Neural crest cell (in vitro differentiated cells): Measurements from ENCODE around the gene MARK4. TPM values are rescaled to one million over a fixed set of nuclear protein-coding genes. Genes with fewer than 3 reads are reported as not detected.
A peak's percentile ranks its signal among the peaks of the same experiment; 100 is the strongest.

Source experiments
- DNase-seq: peaks from one replicate; pipeline ENCODE4 v3.0.0; 2021; ENCODE audit warnings: low read depth, mixed read lengths, low spot score
- H3K27ac Mint-ChIP-seq: one replicate; pipeline ENCODE4 v1.8.0; 2021; ENCODE audit warnings: mild to moderate bottlenecking, mixed read lengths; ENCODE audit not compliant: unreplicated experiment
- H3K27me3 Mint-ChIP-seq: 2 replicates; pipeline ENCODE4 v1.8.0; 2021; ENCODE audit warnings: low read depth, mild to moderate bottlenecking, mixed read lengths
- H3K36me3 Mint-ChIP-seq: 2 replicates; pipeline ENCODE4 v1.8.0; 2021; ENCODE audit warnings: low read depth, mild to moderate bottlenecking, mixed read lengths
- H3K4me1 Mint-ChIP-seq: 2 replicates; pipeline ENCODE4 v1.8.0; 2021; ENCODE audit warnings: mixed read lengths
- H3K4me3 Mint-ChIP-seq: one replicate; pipeline ENCODE4 v1.8.0; 2021; ENCODE audit warnings: mild to moderate bottlenecking, mixed read lengths
- H3K9me3 Mint-ChIP-seq: 2 replicates; pipeline ENCODE4 v1.8.0; 2021; ENCODE audit warnings: mixed read lengths
- CTCF ChIP-seq: fragments of 200-600 bp; sonication (generic); conservative IDR thresholded peaks from 2 replicates; pipeline ENCODE4 v1.5.0; 2021; ENCODE audit warnings: antibody characterized with exemption, mild to moderate bottlenecking
- total RNA-seq: library from RNA; stranded (reverse); gene quantifications from 2 replicates; pipeline ENCODE4 v1.2.1, GENCODE V29; 2021

The MARK4 gene
- total RNA-seq, 1 donor from 2014 or later, result 59.8 TPM

GRCh38 chr19:45283443-45284033 is 32.5 kb downstream of the MARK4 start:
- DNase-seq, result no peak
- H3K4me3 Mint-ChIP-seq, result no peak overlapping the region
- no peaks in the 10 kb centered on the region for H3K4me1 Mint-ChIP-seq
- TF ChIP-seq CTCF, result no peak
- peaks cover 26% of the 10 kb centered on the region for H3K36me3 Mint-ChIP-seq
- H3K27ac Mint-ChIP-seq, result no peak overlapping the region
- no peaks in the 10 kb centered on the region for H3K9me3 Mint-ChIP-seq
- H3K27me3 Mint-ChIP-seq, result no peaks in the 10 kb centered on the region

- no peak for TF ChIP-seq CTCF
- H3K4me3 Mint-ChIP-seq, result no peak overlapping the region
- H3K27ac Mint-ChIP-seq, result no peak overlapping the region
- H3K4me1 Mint-ChIP-seq, result no peaks in the 10 kb centered on the region
- DNase-seq, result no peak
- H3K9me3 Mint-ChIP-seq, result peaks cover 2% of the 10 kb centered on the region
- H3K36me3 Mint-ChIP-seq, result peaks cover 34% of the 10 kb centered on the region
- H3K27me3 Mint-ChIP-seq, result no peaks in the 10 kb centered on the region
Observed at GRCh38 chr19:45290381-45290931, 39.4 kb downstream of the MARK4 start.

- Mint-ChIP-seq H3K4me3 (no peak overlapping the region), H3K36me3 (peaks cover 35% of the 10 kb centered on the region), H3K4me1 (no peaks in the 10 kb centered on the region), H3K9me3 (peaks cover 2% of the 10 kb centered on the region), H3K27me3 (no peaks in the 10 kb centered on the region), H3K27ac (no peak overlapping the region)
- no peak for TF ChIP-seq CTCF
- DNase-seq, result no peak
Observed at GRCh38 chr19:45291834-45292233, 40.8 kb downstream of the MARK4 start.

DNA sequence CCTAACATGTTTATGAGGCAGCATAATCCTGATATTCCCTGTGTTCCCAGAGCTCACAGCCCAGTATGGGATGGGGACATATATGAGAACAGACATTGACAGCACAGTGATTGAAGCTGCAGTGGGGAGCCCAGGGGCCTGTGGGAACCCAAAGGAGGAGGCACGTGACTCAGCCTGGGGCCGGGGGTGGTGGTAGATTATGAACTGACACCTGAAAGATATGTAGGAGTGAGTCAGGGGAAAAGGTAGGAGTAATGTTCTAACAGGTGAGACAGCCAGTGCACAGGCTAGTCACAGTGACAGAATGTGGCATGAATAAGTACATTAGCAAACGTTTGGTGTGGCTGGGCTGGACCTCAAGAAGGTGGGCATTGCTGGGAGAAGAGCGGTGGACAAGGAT is 42.6 kb downstream of the MARK4 start:
- no peaks in the 10 kb centered on the region for H3K27me3 Mint-ChIP-seq
- peaks cover 2% of the 10 kb centered on the region for H3K9me3 Mint-ChIP-seq
- no peak for TF ChIP-seq CTCF
- H3K36me3 Mint-ChIP-seq, result peaks cover 41% of the 10 kb centered on the region
- DNase-seq, result no peak
- no peaks in the 10 kb centered on the region for H3K4me1 Mint-ChIP-seq
- H3K4me3 Mint-ChIP-seq, result no peak overlapping the region
- peak overlapping the region; percentile 75 for H3K27ac Mint-ChIP-seq

DNA sequence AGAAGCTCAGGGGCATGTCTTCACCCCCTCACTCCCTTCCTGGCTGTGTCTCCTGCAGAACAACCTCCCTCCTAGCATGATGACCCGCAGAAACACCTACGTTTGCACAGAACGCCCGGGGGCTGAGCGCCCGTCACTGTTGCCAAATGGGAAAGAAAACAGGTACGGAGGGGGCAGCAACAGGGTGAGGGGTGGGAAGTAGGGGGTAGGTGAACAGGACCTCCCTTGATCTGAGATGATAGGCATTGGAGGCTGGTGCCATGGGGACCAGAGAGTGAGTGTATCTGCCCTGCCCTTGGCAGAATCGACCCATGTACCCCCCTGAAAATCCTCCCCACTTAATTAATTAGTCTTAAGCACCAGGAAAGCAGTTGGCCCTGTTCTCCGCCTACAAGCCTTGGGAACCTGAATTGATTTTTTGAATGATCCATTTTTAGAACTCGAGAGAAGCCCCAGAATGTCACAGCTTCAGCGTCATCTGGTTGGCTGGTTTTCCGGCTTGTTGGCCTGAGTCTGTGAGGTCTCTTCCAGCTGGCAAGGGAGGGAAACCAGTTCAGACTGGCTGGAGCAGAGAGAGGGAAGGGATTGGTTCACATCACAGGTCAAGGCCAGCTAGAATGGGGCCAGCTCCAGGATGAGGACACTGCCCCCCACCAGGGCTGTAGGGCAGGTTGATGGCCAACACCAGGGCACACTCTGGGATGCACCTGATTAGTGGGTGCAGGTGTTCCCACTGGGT is 43.4 kb downstream of the MARK4 start:
- H3K36me3 Mint-ChIP-seq, result peaks cover 43% of the 10 kb centered on the region
- no peaks in the 10 kb centered on the region for H3K4me1 Mint-ChIP-seq
- DNase-seq, result no peak
- no peak overlapping the region for H3K4me3 Mint-ChIP-seq
- peaks cover 2% of the 10 kb centered on the region for H3K9me3 Mint-ChIP-seq
- no peak for TF ChIP-seq CTCF
- H3K27ac Mint-ChIP-seq, result no peak overlapping the region
- H3K27me3 Mint-ChIP-seq, result no peaks in the 10 kb centered on the region
